GM12864 (cell line): Measurements from ENCODE around the gene LPAR1.

Experiments used
- DNase-seq: peaks from one replicate; pipeline ENCODE4 v3.0.0-alpha.2; 2011; ENCODE audit warnings: low read depth
- H3K4me3 ChIP-seq: 2 replicates; pipeline ENCODE4 v1.5.1; 2011; ENCODE audit warnings: mild to moderate bottlenecking, low read depth, low read length, control low read depth
- CTCF ChIP-seq: IDR thresholded peaks from 2 replicates; pipeline ENCODE4 v1.5.1; 2011; ENCODE audit warnings: low read depth, mild to moderate bottlenecking, moderate library complexity, low read length, control low read depth, inconsistent platforms; ENCODE audit errors: missing control alignments

LPAR1 gene

GRCh38 chr9:110967196-110967595, 71.1 kb downstream of the LPAR1 start:
- no peak for TF ChIP-seq CTCF
- no peak for DNase-seq
- no peak overlapping the region for H3K4me3 ChIP-seq

- DNase-seq: no peak
- no peak overlapping the region for H3K4me3 ChIP-seq
- TF ChIP-seq CTCF: no peak
Observed at GRCh38 chr9:110960288-110960687, 78.0 kb downstream of the LPAR1 start.

DNA sequence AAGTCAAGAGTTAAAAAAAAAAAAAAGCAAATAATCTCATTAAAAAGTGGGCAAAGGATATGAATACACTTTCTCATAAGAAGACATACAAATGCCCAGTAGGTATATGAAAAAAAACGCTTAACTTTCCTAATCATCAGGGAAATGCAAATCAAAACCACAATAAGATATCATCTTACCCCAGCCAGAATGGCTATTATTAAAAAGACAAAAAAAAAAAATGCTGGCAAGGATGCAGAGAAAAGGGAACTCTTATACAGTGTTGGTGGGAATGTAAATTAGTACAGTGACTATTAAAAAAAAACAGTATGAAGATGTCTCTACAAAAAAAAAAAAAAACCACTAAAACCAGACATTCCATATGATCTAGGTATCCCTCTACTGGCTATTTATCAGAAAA, 79.4 kb downstream of the LPAR1 start:
- no peak for TF ChIP-seq CTCF
- DNase-seq: no peak
- no peak overlapping the region for H3K4me3 ChIP-seq

DNA sequence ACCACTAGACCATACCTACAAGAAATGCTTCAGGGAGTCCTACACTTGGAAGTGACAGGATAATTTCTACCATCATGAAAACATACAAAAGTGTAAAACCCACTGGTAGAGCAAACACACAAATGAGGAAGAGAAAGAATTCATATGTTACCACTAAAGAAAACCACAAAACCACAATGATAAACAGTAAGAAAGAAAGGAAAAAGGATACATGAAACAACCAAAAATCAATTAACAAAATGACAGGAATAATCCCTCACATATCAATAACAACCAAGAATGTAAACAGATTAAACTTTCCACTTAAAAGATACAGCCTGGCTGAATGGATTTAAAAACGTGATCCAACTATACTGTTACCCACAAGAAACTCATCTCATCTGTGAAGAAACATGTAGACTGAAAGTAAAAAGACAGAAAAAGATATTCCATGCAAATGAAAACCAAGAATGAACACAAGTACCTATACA, 83.4 kb downstream of the LPAR1 start:
- TF ChIP-seq CTCF: no peak
- H3K4me3 ChIP-seq: no peak overlapping the region
- DNase-seq: no peak

DNA sequence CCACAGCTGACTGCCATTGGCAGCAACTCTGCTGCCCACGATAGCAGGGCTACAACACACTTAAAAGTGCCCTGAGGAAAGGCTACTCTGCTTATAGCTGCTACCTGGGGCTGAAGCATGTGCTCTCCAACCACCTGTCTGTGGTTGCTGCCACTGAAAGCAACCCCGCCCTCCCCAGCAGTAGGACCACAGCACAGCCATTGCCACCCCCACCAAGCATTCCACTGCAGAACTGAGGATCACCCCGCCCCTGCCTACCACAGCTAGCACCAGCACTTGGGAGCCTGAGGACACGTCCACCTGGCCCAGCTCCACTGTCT, 85.8 kb downstream of the LPAR1 start:
- H3K4me3 ChIP-seq: no peak overlapping the region
- DNase-seq: no peak
- no peak for TF ChIP-seq CTCF

DNA sequence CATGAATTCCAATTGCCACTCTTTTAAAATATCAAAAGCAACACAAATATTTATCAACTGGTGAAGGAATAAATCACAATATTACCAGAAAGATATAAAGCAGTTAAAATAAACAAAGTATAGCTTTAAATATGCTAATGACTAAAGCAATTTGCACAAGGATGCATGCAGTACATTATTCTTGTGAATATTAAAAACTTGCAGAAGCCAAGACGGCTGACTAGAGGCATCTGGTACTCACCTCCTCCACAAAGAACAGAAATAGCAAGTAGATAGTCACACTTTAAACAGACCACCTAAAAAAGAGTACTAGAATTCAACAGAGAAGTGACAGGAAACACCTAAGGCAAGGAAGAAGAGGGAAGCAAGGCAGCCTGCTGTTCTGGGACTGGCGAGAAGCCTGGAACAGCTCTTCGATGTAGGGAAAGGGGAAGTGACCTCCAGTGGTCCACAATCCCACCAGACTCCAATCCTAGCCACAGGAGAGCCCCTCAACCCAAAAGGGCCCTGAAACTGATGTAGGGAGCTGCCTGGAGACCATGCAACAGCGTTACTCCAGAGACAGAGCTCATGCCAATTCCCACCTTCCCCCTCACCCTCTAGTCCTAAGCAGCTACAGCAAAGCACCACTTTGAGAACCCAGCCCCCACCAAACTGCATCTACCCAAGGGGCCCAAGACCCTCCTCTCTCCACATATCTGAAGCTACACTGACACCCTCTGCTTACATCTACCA, 86.3 kb downstream of the LPAR1 start:
- no peak overlapping the region for H3K4me3 ChIP-seq
- TF ChIP-seq CTCF: no peak
- DNase-seq: no peak

- DNase-seq: no peak
- no peak for TF ChIP-seq CTCF
- H3K4me3 ChIP-seq: no peak overlapping the region
Observed at GRCh38 chr9:110950041-110950645, 88.1 kb downstream of the LPAR1 start.
